ENCODE data around the gene SRSF6. TPM values are rescaled to one million over a fixed set of nuclear protein-coding genes. Genes with fewer than 3 reads are reported as not detected.
"Not testable (repeated sequence)": the region's sequence is repeated elsewhere in the genome, so short reads cannot be mapped to it uniquely, and the experiment has no call there.

Gene SRSF6
- total RNA-seq: 42.9 and 73.2 TPM in 2 replicates

- no peak for DNase-seq (ENCODE audit: low read depth)
- TF ChIP-seq CTCF (conservative IDR thresholded peaks at IDR 0.05; ENCODE audit: low read depth, low read length): no peak
- peak within 1 kb of the TSS; percentile 96 for H3K4me3 ChIP-seq (ENCODE audit: low read depth, low read length)
Measured at GRCh38 chr20:43457640-43458421, at the start of gene SRSF6. SRSF6 (plus strand) TSS chr20:43457896; CDS start chr20:43458034, 138 bp downstream.

GRCh38 chr20:43408848-43409576 is 48.7 kb upstream of the SRSF6 start:
- peak; percentile 3 for DNase-seq (ENCODE audit: low read depth)
- TF ChIP-seq CTCF (conservative IDR thresholded peaks at IDR 0.05; ENCODE audit: low read depth, low read length): peak; percentile 83
- H3K4me3 ChIP-seq (ENCODE audit: low read depth, low read length): no peak overlapping the region

DNA sequence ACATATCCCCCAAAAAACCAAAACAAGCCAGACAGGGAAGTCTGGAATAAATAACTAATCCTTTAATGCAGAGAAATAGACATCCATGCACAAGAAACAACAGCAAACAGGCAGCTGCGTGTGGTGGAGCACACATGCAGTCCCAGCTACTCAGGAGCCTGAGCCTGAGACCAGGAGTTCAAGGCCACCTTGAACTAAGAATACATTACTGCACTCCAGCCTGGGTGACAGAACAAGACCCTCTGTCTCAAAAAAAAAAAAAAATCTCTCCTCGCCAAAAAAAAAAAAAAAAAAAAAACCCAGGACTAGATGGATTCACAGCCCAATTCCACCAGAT is 48.2 kb upstream of the SRSF6 start:
- H3K4me3 ChIP-seq (ENCODE audit: low read depth, low read length): no peak overlapping the region
- TF ChIP-seq CTCF (conservative IDR thresholded peaks at IDR 0.05; ENCODE audit: low read depth, low read length): no peak
- no peak for DNase-seq (ENCODE audit: low read depth)

DNA sequence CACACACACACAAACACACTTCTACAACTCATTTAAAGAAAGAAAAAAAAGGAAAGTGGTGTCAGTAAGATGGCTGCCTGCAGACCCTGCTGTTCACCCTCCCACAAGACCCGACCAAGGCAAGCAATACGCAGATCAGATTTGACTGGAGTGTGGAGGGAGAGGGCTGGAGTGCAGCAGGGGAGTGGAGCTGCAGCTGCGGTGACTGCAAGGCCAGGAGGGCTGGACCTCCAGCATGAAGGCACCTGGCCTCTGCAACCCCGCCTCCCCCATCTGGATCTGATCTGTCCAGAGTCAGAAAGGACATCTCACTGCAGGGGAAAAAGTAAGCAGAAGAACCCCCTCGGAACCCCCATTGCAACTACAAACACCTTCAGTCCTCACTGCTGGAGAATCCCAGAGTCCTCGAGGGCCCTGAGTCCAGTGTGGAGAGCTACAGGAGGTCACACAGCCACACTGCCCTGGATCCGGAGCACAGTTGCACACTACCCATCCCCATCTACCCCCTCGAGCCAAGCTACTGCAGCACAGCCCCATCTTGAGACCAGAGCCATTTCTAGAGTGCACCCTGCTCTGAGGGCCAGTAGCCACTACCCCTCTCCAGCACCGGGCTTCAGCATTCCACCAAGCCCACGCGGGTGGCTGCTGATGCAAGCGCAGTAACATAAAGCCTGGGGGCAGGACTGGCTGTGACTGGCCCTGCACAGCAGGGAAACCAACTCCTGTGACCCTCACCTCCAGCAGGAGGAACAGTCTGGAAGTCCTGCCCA is 41.9 kb upstream of the SRSF6 start:
- H3K4me3 ChIP-seq (ENCODE audit: low read depth, low read length): no peak overlapping the region
- no peak for DNase-seq (ENCODE audit: low read depth)
- no peak for TF ChIP-seq CTCF (conservative IDR thresholded peaks at IDR 0.05; ENCODE audit: low read depth, low read length)

DNA sequence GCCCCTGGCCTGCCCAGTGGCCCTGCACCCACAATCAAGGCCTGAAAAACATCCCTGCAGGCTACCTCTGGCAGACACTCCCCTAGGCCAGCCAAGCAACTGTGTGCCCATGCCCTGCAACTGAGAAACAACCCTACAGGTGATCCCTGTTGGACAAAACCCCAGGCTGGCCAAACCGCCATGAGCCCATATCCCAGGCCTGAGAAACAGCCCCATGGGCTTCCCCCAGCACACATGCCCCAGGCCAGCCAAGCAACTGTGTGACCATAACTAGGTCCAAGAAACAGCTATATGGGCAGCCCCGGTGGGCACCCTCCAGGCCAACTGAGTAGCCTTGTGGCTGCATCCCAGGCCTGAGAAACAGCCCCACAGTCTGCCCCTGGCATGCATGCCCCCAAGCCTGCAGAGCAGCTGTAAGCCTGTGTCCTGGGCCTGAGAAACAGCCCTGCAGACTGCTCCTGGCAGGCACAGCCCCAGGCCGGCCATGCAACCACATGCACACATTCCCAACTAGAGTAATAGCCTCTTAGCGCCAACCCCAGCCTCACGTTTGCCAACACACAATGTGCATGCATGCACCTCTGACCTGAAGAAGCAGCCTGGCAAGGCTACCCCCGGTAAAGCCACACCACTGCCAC is 41.0 kb upstream of the SRSF6 start:
- no peak for DNase-seq (ENCODE audit: low read depth)
- H3K4me3 ChIP-seq (ENCODE audit: low read depth, low read length): no peak overlapping the region
- no peak for TF ChIP-seq CTCF (conservative IDR thresholded peaks at IDR 0.05; ENCODE audit: low read depth, low read length)

- no peak overlapping the region for H3K4me3 ChIP-seq (ENCODE audit: low read depth, low read length)
- no peak for DNase-seq (ENCODE audit: low read depth)
- no peak for TF ChIP-seq CTCF (conservative IDR thresholded peaks at IDR 0.05; ENCODE audit: low read depth, low read length)
Measured at GRCh38 chr20:43420192-43420591, 37.5 kb upstream of the SRSF6 start.

DNA sequence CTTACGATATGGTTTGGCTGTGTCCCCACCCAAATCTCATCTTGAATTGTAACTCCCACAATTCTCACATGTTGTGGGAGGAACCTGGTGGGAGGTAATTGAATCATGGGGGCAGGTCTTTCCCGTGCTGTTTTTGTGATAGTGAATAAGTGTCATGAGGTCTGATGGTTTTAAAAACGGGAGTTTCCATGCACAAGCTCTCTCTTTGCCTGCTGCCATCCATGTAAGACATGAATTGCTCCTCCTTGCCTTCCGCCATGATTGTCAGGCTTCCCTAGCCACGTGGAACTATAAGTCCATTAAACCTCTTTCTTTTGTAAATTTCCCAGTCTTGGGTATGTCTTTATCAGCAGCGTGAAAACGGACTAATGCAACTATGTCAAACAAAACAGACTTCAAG is 36.8 kb upstream of the SRSF6 start:
- H3K4me3 ChIP-seq (ENCODE audit: low read depth, low read length); DNase-seq (ENCODE audit: low read depth): not testable (repeated sequence)

Data from epithelial cell of proximal tubule (primary cell).